Ishikawa (cell line): ENCODE measurements around the gene IGF1R.

Experiments
- CEBPB ChIP-seq: IDR thresholded peaks from 2 replicates; pipeline ENCODE4 v1.6.1; 2012
- CREB1 ChIP-seq: IDR thresholded peaks from 2 replicates; pipeline ENCODE4 v1.6.1; 2012; ENCODE audit warnings: low read depth
- EGR1 ChIP-seq: IDR thresholded peaks from 2 replicates; pipeline ENCODE4 v1.6.1; 2012
- EP300 ChIP-seq: IDR thresholded peaks from 2 replicates; pipeline ENCODE4 v1.6.1; 2012; ENCODE audit warnings: borderline replicate concordance
- FOXM1 ChIP-seq: IDR thresholded peaks from 2 replicates; pipeline ENCODE4 v1.6.1; 2012; ENCODE audit warnings: low read depth, borderline replicate concordance
- MAX ChIP-seq: IDR thresholded peaks from 2 replicates; pipeline ENCODE4 v1.6.1; 2012
- NFIC ChIP-seq: IDR thresholded peaks from 2 replicates; pipeline ENCODE4 v1.6.1; 2012
- RAD21 ChIP-seq: IDR thresholded peaks from 2 replicates; pipeline ENCODE4 v1.6.1; 2012; ENCODE audit warnings: low read depth
- REST ChIP-seq: IDR thresholded peaks from 2 replicates; pipeline ENCODE4 v1.6.1; 2012; ENCODE audit warnings: low read depth, mild to moderate bottlenecking
- TAF1 ChIP-seq: IDR thresholded peaks from 2 replicates; pipeline ENCODE4 v1.6.1; 2012; ENCODE audit warnings: low read depth, mild to moderate bottlenecking
- TCF12 ChIP-seq: IDR thresholded peaks from 2 replicates; pipeline ENCODE4 v1.6.1; 2012; ENCODE audit warnings: low read depth
- TEAD4 ChIP-seq: IDR thresholded peaks from 2 replicates; pipeline ENCODE4 v1.6.1; 2012
- USF1 ChIP-seq: IDR thresholded peaks from 2 replicates; pipeline ENCODE4 v1.6.1; 2012
- YY1 ChIP-seq: IDR thresholded peaks from 2 replicates; pipeline ENCODE4 v1.6.1; 2012; ENCODE audit warnings: low read depth
- ZBTB7A ChIP-seq: IDR thresholded peaks from 2 replicates; pipeline ENCODE4 v1.6.1; 2012; ENCODE audit warnings: low read depth

The IGF1R gene

GRCh38 chr15:98893401-98893800, 245.1 kb downstream of the IGF1R start:
- no peak for TF ChIP-seq YY1

GRCh38 chr15:98894312-98894711, 246.0 kb downstream of the IGF1R start:
- TF ChIP-seq NFIC, result no peak
- TF ChIP-seq CREB1, result no peak
- no peak for TF ChIP-seq EP300
- TF ChIP-seq FOXM1, result no peak
- TF ChIP-seq RAD21, result no peak
- TF ChIP-seq TAF1, result no peak
- no peak for TF ChIP-seq USF1
- no peak for TF ChIP-seq REST
- no peak for TF ChIP-seq MAX
- TF ChIP-seq YY1, result no peak
- no peak for TF ChIP-seq CEBPB
- no peak for TF ChIP-seq EGR1
- TF ChIP-seq TEAD4, result no peak
- no peak for TF ChIP-seq ZBTB7A
- TF ChIP-seq TCF12, result no peak

GRCh38 chr15:98896002-98896721, 247.8 kb downstream of the IGF1R start:
- TF ChIP-seq RAD21 (no peak), CEBPB (no peak), YY1 (no peak), EP300 (no peak)

GRCh38 chr15:98896802-98897732, 248.7 kb downstream of the IGF1R start:
- no peak for TF ChIP-seq REST
- no peak for TF ChIP-seq EP300
- TF ChIP-seq MAX, result no peak
- TF ChIP-seq FOXM1, result no peak
- TF ChIP-seq TCF12, result no peak
- no peak for TF ChIP-seq ZBTB7A
- TF ChIP-seq CEBPB, result no peak
- no peak for TF ChIP-seq RAD21
- no peak for TF ChIP-seq TEAD4
- no peak for TF ChIP-seq NFIC
- no peak for TF ChIP-seq USF1

- TF ChIP-seq TCF12, result no peak
- no peak for TF ChIP-seq RAD21
- TF ChIP-seq FOXM1, result no peak
- TF ChIP-seq YY1, result no peak
- no peak for TF ChIP-seq EP300
- no peak for TF ChIP-seq CEBPB
- TF ChIP-seq REST, result no peak
- no peak for TF ChIP-seq NFIC
- no peak for TF ChIP-seq CREB1
- no peak for TF ChIP-seq TAF1
- TF ChIP-seq TEAD4, result no peak
- TF ChIP-seq MAX, result no peak
- no peak for TF ChIP-seq ZBTB7A
- TF ChIP-seq EGR1, result no peak
- TF ChIP-seq USF1, result no peak
Measured at GRCh38 chr15:98898122-98898521, 249.8 kb downstream of the IGF1R start.
